Brain microvascular endothelial cell (primary cell): ENCODE measurements around the gene PDGFRA.

Source experiments
- DNase-seq: peaks from one replicate; pipeline ENCODE4 v3.0.0-alpha.2; 2020
- H3K27ac ChIP-seq: fragments of 250-450 bp; sonication (Bioruptor Pico); 2 replicates; pipeline ENCODE4 v1.5.1; 2020; ENCODE audit warnings: mild to moderate bottlenecking, moderate library complexity
- H3K27me3 ChIP-seq: fragments of 250-450 bp; sonication (Bioruptor Pico); replicated peaks from 2 replicates; pipeline ENCODE4 v1.5.1; 2020; ENCODE audit warnings: mild to moderate bottlenecking
- H3K36me3 ChIP-seq: fragments of 250-450 bp; sonication (Bioruptor Pico); replicated peaks from 2 replicates; pipeline ENCODE4 v1.5.1; 2020; ENCODE audit warnings: mild to moderate bottlenecking
- H3K4me3 ChIP-seq: 2 replicates; pipeline ENCODE4 v1.5.1; 2011; ENCODE audit warnings: low read depth, mild to moderate bottlenecking, control low read depth, low read length, moderate library complexity
- CTCF ChIP-seq: IDR thresholded peaks from 2 replicates; pipeline ENCODE4 v1.5.1; 2011; ENCODE audit warnings: low read depth, mild to moderate bottlenecking, moderate library complexity, low read length, control low read depth, inconsistent platforms; ENCODE audit errors: missing control alignments
- in situ Hi-C: cut with HindIII; loops from 2 replicates; pipeline ENCODE4 v1.10.0; 2017; ENCODE audit warnings: low sequenced_read_pairs, low pct_ligation_motif_present

PDGFRA gene

GRCh38 chr4:54187148-54187547, 41.9 kb upstream of the PDGFRA start:
- in situ Hi-C loops, result no loop called here
- H3K27me3 ChIP-seq, result no peaks in the 10 kb centered on the region
- no peak overlapping the region for H3K27ac ChIP-seq
- H3K36me3 ChIP-seq, result no peaks in the 10 kb centered on the region
- TF ChIP-seq CTCF, result no peak
- DNase-seq, result no peak
- no peak overlapping the region for H3K4me3 ChIP-seq

- Histone ChIP-seq H3K27ac (no peak overlapping the region), H3K27me3 (no peaks in the 10 kb centered on the region), H3K36me3 (no peaks in the 10 kb centered on the region), H3K4me3 (no peak overlapping the region)
- no peak for TF ChIP-seq CTCF
- in situ Hi-C loops, result no loop called here
- no peak for DNase-seq
Measured at GRCh38 chr4:54189140-54189539, 40.0 kb upstream of the PDGFRA start.

GRCh38 chr4:54192811-54193210, 36.3 kb upstream of the PDGFRA start:
- H3K27ac ChIP-seq, result no peak overlapping the region
- TF ChIP-seq CTCF, result no peak
- H3K27me3 ChIP-seq, result no peaks in the 10 kb centered on the region
- in situ Hi-C loops, result no loop called here
- no peaks in the 10 kb centered on the region for H3K36me3 ChIP-seq
- H3K4me3 ChIP-seq, result no peak overlapping the region
- DNase-seq, result no peak

GRCh38 chr4:54197926-54198325, 31.2 kb upstream of the PDGFRA start:
- DNase-seq, result no peak
- TF ChIP-seq CTCF, result no peak
- no peaks in the 10 kb centered on the region for H3K27me3 ChIP-seq
- no peak overlapping the region for H3K4me3 ChIP-seq
- in situ Hi-C loops, result no loop called here
- H3K36me3 ChIP-seq, result no peaks in the 10 kb centered on the region
- no peak overlapping the region for H3K27ac ChIP-seq

- H3K27ac ChIP-seq, result no peak overlapping the region
- in situ Hi-C loops, result loop anchor here (25.0 kb wide), 2 partner anchors 288 to 488 kb away; no protein-coding TSS in a partner anchor
Measured at GRCh38 chr4:54199919-54200318, 29.2 kb upstream of the PDGFRA start.

More at GRCh38 chr4:54199919-54200318, 29.2 kb upstream of the PDGFRA start:
- Histone ChIP-seq H3K36me3 (no peaks in the 10 kb centered on the region), H3K27me3 (no peaks in the 10 kb centered on the region), H3K4me3 (no peak overlapping the region)
- no peak for TF ChIP-seq CTCF
- DNase-seq, result no peak
